HG03571 (cell line): ENCODE measurements around the gene INSIG2.

Experiments used
- ATAC-seq: cut with Tn5 transposase; IDR thresholded peaks from one replicate; pipeline ENCODE4 v1.9.1; 2021; ENCODE audit not compliant: unreplicated experiment

INSIG2 gene

DNA sequence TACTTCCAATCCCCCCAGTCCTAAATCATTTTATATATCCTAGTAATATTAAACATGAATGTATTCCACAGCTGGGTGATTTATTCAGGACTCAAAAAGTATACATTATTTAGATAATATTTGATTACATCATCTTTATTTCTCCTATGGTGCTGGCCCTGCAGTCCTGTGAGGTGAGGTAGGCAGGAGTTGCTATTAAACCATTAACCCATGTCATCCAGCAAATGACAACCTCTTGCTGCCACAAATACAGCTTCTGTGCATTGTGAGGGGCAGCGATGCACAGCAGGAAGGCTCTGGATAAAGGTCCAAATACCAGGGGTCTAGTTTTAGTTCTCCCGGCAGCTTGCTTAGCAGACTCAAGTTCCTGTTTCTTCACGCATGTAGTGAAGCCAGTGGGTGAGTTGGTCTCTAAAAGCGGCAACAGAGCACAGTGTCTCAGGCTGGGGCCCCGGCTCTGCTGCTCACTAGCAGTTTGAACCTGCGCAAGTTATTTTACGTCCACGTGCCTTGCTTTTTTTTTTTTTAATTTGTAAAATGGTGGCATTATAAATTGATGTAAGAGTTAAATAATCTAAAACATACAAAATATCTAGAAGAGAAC is 36.1 kb downstream of the INSIG2 start:
- ATAC-seq, result no peak

DNA sequence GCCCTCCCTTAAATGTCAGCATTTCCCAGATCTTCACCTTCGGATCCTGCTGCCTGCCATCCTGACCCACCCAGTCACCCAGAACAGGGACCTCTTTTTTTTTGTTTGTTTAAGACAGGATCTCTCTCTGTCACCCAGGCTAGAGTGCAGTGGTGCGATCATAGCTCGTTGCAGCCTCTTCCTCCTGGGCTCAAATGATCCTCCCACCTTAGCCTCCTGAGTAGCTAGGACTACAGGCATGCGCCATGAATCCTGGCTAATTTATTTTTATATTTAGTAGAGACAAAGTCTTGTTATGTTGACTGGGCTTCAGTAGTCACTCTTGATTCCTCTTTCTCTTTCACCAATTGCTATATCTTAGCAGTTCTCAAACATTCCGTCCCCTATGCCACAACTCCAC is 39.0 kb downstream of the INSIG2 start:
- ATAC-seq, result no peak

GRCh38 chr2:118128826-118129225 is 40.6 kb downstream of the INSIG2 start:
- ATAC-seq, result no peak

DNA sequence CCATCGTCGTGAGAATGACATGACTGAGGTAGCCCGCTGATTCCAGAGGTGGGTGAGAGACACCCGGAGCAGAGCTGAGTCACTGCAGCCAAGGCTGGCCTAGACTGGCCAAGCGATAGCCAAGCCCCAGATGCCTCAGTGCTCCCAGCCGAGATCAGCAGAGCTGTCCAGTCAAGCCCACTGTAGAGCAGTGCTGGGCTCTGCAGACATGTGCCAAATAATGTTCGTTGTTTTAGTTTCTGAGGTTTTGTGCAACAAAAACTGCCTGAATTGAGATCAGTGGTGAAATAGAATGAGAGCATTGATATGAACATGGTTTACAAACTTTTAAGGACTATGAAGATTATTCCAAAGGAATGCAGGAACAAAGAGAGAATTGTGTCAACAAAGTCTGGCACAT is 42.1 kb downstream of the INSIG2 start:
- no peak for ATAC-seq

DNA sequence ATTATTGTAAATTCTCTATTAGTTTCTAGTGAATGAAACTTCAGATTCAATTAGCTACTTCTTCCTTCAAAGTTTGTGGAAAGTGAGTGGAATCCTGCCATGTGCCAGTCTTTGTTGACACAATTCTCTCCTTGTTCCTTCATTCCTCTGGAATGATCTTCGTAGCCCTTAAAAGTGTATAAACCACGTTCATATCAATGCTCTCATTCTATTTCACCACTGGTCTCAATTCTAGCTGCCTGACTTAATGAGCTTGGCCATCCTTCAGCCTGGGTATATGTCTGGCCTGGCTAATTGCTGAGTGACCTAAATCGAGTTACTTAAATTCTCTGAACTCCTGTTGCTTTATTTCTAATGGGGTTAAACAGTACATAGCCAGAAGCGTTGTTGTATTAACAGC is 43.5 kb downstream of the INSIG2 start:
- ATAC-seq, result no peak

DNA sequence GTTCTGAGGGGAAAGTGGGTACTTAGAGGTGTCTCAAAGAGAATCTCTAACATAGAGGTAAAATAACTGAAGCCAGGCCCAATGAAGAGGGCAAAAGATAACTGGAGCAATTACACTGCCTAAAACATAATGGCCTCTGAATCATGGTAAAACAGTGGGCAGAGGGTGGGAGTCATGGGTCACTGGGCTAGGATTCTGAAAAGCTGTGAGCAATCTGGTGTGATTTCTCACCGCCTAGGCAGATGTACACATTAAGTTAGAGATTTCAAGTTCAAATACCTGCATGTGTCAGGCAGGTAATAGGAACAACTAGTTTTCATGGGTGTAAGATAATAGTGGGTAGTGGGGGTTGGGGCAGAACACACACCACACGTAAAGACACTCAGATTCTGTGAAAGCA is 45.6 kb downstream of the INSIG2 start:
- ATAC-seq, result no peak

- ATAC-seq, result no peak
Observed at GRCh38 chr2:118134650-118135049, 46.4 kb downstream of the INSIG2 start.

GRCh38 chr2:118145207-118145606 is 56.9 kb downstream of the INSIG2 start:
- no peak for ATAC-seq

GRCh38 chr2:118145806-118146205 is 57.5 kb downstream of the INSIG2 start:
- no peak for ATAC-seq

DNA sequence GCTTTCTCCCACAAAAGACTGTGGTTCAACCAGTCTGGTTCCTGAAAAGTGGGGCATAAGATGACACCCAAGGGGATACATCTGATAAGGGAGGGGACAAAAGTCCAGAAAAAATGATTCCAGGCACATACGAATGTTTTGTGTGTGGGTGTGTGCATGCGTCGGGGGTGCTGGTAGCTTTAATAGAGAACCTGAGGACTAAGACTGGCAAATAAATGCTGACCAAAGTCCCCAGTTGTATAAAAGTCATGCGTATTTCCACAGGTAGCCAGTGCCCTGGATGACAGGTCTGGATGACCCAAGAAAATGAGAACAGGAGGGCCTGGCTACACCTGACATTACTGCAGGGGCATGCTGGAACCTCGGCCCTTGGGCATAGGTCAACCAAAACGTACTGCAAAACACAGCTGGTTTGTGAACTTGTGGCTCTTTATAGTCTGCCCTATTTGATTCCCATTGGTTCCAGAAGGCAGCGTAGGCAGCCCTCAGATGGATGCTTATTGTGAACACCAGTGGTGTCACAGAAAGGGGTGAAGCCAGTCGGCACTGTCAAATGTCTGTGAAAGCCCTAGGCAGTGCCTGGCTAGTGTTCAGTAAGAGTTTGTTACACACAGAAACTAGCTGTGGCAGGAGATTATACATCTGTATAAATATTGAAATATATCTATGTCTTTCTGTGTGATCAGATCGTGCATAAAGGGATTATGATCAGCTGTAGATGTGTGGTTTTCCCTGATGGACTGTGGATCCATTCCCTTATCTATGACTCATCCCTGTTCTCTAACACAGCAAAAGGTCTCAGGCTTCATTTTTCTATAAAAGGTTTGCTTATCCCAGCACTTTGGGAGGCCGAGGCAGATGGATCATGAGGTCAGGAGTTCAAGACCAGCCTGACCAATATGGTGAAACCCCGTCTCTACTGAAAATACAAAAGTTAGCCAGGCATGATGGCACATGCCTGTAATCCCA is 58.3 kb downstream of the INSIG2 start:
- ATAC-seq, result no peak

DNA sequence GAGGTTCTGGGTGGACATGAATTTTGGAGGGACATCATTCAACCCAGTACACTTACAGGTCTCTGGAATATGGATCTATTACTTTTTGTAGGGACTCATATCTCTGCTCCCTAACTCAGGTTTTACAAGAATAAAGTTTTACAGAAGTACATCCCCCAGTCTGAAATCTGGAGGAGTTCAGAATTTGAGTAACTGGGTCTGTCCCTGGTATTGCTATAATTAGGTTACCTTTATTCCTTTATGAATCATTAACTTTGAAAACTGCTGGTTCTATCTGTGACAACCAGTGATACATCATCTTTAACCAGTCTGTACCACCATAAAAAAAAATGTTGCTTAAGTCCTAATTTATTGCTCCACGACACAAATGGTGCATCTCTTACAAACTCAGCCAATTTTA is 59.9 kb downstream of the INSIG2 start:
- ATAC-seq, result no peak

DNA sequence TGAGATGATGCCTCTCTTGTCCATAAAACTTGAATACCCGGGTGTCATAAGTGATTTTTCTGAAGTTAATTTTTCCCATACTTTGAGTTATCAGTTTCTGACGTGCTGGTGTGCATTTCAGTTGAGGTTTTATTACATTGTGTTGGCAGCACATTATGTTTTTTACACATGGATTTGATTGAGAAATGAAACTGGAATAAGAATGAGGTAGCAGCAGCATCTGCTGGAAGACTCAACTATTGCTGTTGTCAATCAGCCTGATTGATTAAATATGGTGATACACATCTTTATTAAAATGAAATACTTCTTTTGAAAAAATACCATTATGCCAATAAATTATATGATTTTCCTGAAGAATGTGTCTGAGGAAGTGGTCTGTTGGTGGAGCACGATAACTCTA is 60.5 kb downstream of the INSIG2 start:
- no peak for ATAC-seq

DNA sequence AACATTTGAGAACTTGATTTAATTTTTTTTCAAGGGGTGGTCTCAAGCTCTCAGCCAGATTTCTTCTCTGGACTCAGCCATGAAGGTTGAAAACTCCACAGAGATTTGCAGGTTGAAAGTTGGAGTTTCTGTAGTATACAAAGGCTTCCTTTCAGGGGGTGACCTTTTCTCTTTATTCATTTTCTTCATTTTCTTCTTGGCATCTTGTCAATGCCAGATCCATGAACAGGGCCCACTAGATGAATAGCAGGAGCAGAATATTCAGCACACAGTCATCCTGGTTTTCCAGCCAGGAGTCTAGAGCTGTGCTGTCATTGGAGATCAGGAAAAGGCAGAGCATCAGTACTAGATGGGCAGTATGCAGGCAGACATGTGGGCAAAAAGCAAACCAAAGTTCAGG is 62.0 kb downstream of the INSIG2 start:
- ATAC-seq, result no peak

- ATAC-seq, result no peak
Observed at GRCh38 chr2:118151831-118152230, 63.6 kb downstream of the INSIG2 start.

DNA sequence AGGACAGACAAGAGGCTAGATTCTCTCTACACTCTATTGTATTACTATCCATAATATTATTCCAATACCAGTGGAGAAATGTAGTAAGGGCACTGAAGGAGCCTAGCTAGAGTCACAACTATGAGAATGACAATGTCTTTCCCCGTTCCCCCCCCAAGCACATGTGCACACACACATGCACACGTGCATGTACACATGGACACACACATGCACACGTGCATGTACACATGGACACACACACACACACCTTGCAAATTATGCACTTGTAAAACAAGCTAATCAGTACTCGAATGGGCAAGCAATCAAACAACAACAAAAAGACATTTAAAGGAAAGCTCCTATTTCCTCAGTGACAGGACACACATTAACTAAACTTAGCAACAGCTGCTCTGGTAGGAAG is 65.2 kb downstream of the INSIG2 start:
- no peak for ATAC-seq

- ATAC-seq, result no peak
Observed at GRCh38 chr2:118154176-118154575, 65.9 kb downstream of the INSIG2 start.
